ENCODE data around the gene LSAMP. TPM values are rescaled to one million over a fixed set of nuclear protein-coding genes. Genes with fewer than 3 reads are reported as not detected.

The LSAMP gene
- total and polyA plus RNA-seq, 2 donors (not counting 1 experiment from before 2014, with no cell fraction given), result not detected

DNA sequence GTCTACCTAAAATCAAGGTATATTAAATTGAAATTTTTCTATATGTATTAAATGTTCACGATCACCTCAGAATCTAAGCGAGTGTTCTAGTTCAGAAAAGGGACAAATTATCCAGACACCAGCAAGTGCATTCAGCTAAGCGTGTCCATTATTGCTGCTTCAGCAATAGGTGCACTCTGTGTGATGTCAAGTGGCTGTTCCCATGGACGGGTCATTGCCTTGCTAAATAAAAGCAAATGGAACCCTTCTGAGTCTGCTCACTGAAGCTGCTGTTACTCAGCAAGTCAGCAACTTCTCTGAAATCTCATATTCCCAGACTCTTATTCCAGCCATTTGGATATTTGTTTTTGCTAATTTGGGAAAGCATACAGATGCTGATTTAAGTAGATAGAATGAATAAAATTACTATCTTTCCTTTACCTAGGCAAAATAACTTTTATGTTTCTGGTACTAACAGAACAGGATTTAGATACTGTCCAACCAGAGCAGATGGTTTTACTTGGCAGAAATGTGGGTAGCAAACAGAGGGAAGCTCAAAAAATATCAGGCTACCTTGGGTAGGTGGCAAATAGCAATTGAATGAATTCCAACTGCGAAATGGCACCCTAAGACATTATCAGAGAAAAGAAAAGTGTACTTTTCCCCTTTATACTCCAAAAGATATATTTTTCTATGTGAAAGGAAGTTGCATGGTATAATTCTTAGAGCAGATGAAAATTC is 415.0 kb downstream of the LSAMP start:
- no peaks in the 10 kb centered on the region for H3K4me1 Mint-ChIP-seq
- no peak for ATAC-seq (ENCODE audit: low read depth)
- Histone ChIP-seq H3K79me2 (ENCODE audit: control insufficient read depth, insufficient read depth, low read length) (no peaks in the 10 kb centered on the region), H3K36me3 (replicated peaks in 1 of 2; ENCODE audit: control extremely low read depth in 1 of 2, control insufficient read depth in 1 of 2, extremely low read depth in 1 of 2, insufficient read depth in 2 of 2, low read length in 1 of 2) (no peaks in the 10 kb centered on the region), H3K9me3 (ENCODE audit: control extremely low read depth in 1 of 3, control insufficient read depth in 2 of 3, insufficient read depth in 1 of 3, low read length in 2 of 3) (no peaks in the 10 kb centered on the region), H3K4me3 (ENCODE audit: control extremely low read depth in 1 of 5, extremely low read depth in 1 of 5, insufficient read depth in 1 of 5, low read depth in 2 of 5, low read length in 4 of 5) (no peak overlapping the region), H3K9ac (ENCODE audit: low read length) (no peak overlapping the region), H3K27me3 (replicated peaks in 1 of 4; ENCODE audit: control extremely low read depth in 1 of 4, control insufficient read depth in 3 of 4, insufficient read depth in 4 of 4, low read length in 3 of 4) (no peaks in the 10 kb centered on the region), H4K20me1 (ENCODE audit: control insufficient read depth, insufficient read depth, low read length, poor library complexity, severe bottlenecking) (no peaks in the 10 kb centered on the region), H2AFZ (ENCODE audit: insufficient read depth, low read depth, low read length, poor library complexity, severe bottlenecking) (no peak overlapping the region), H3K4me1 (ENCODE audit: control insufficient read depth in 2 of 2, insufficient read depth in 2 of 2, low read length in 2 of 2) (no peaks in the 10 kb centered on the region), H3K27ac (ENCODE audit: low read length in 2 of 2) (no peak overlapping the region), H3K4me2 (replicated peaks; ENCODE audit: low read depth, low read length, poor library complexity, severe bottlenecking) (no peak overlapping the region)
- H3K27ac Mint-ChIP-seq, result no peak overlapping the region
- H3K27me3 Mint-ChIP-seq, result no peaks in the 10 kb centered on the region
- POLR2A ChIA-PET, result no interaction called here
- WGBS (ENCODE audit: insufficient coverage), result 96% methylated on average over 4 of the region's 5 CpGs
- no peak for TF ChIP-seq EZH2 (IDR thresholded peaks at IDR 0.05; ENCODE audit: borderline replicate concordance, insufficient read depth, low read depth, low read length, poor library complexity, severe bottlenecking)
- TF ChIP-seq, protein P1, sequence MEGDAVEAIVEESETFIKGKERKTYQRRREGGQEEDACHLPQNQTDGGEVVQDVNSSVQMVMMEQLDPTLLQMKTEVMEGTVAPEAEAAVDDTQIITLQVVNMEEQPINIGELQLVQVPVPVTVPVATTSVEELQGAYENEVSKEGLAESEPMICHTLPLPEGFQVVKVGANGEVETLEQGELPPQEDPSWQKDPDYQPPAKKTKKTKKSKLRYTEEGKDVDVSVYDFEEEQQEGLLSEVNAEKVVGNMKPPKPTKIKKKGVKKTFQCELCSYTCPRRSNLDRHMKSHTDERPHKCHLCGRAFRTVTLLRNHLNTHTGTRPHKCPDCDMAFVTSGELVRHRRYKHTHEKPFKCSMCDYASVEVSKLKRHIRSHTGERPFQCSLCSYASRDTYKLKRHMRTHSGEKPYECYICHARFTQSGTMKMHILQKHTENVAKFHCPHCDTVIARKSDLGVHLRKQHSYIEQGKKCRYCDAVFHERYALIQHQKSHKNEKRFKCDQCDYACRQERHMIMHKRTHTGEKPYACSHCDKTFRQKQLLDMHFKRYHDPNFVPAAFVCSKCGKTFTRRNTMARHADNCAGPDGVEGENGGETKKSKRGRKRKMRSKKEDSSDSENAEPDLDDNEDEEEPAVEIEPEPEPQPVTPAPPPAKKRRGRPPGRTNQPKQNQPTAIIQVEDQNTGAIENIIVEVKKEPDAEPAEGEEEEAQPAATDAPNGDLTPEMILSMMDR (IDR thresholded peaks at IDR 0.05), result no peak
- CTCF ChIA-PET, result no interaction called here
- no peak overlapping the region for H3K4me3 Mint-ChIP-seq
- H3K9me3 Mint-ChIP-seq (ENCODE audit: insufficient read depth), result no peaks in the 10 kb centered on the region
- intact Hi-C loops (cut with micrococcal nuclease), result no loop called here
- no peak for DNase-seq

DNA sequence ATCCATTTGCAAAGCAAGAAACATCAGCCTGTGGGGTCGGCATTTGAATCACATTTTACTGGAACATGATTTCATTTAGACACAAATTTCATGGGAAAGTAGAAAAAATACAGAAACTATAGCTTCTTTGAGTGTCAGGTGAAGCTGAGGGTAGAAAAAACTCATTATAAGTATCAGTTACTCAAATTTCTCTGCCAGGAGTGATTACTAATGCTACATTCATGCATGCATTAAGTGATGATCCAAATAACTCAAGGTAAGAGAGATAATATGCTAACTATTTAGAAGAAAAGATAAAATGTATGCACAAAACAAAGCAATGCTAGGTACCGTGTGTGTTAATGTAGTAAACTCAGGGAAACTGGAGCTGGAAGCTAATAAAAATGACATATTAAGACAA is 416.0 kb downstream of the LSAMP start:
- no peaks in the 10 kb centered on the region for H3K9me3 Mint-ChIP-seq (ENCODE audit: insufficient read depth)
- WGBS (ENCODE audit: insufficient coverage), result no CpG with 5 or more reads among the region's 2 CpGs
- TF ChIP-seq, protein P1 (IDR thresholded peaks at IDR 0.05), result no peak
- TF ChIP-seq EZH2 (IDR thresholded peaks at IDR 0.05; ENCODE audit: borderline replicate concordance, insufficient read depth, low read depth, low read length, poor library complexity, severe bottlenecking), result no peak

More for the DNA sequence above, 416.0 kb downstream of the LSAMP start:
- H3K9me3 ChIP-seq (ENCODE audit: control extremely low read depth in 1 of 3, control insufficient read depth in 2 of 3, insufficient read depth in 1 of 3, low read length in 2 of 3), result no peaks in the 10 kb centered on the region
- H3K27ac ChIP-seq (ENCODE audit: low read length in 2 of 2), result no peak overlapping the region
- Mint-ChIP-seq H3K4me1 (no peaks in the 10 kb centered on the region), H3K27me3 (no peaks in the 10 kb centered on the region), H3K27ac (no peak overlapping the region), H3K4me3 (no peak overlapping the region)
- H3K36me3 ChIP-seq (replicated peaks in 1 of 2; ENCODE audit: control extremely low read depth in 1 of 2, control insufficient read depth in 1 of 2, extremely low read depth in 1 of 2, insufficient read depth in 2 of 2, low read length in 1 of 2), result no peaks in the 10 kb centered on the region
- no peaks in the 10 kb centered on the region for H3K4me1 ChIP-seq (ENCODE audit: control insufficient read depth in 2 of 2, insufficient read depth in 2 of 2, low read length in 2 of 2)
- no peak overlapping the region for H3K9ac ChIP-seq (ENCODE audit: low read length)
- ChIA-PET CTCF (no interaction called here), POLR2A (no interaction called here)
- no peaks in the 10 kb centered on the region for H3K27me3 ChIP-seq (replicated peaks in 1 of 4; ENCODE audit: control extremely low read depth in 1 of 4, control insufficient read depth in 3 of 4, insufficient read depth in 4 of 4, low read length in 3 of 4)
- intact Hi-C loops (cut with micrococcal nuclease), result no loop called here
- H3K4me3 ChIP-seq (ENCODE audit: control extremely low read depth in 1 of 5, extremely low read depth in 1 of 5, insufficient read depth in 1 of 5, low read depth in 2 of 5, low read length in 4 of 5), result no peak overlapping the region
- H3K79me2 ChIP-seq (ENCODE audit: control insufficient read depth, insufficient read depth, low read length), result no peaks in the 10 kb centered on the region
- ATAC-seq (ENCODE audit: low read depth) (no peak), DNase-seq (no peak)
- H3K4me2 ChIP-seq (replicated peaks; ENCODE audit: low read depth, low read length, poor library complexity, severe bottlenecking), result no peak overlapping the region
- H2AFZ ChIP-seq (ENCODE audit: insufficient read depth, low read depth, low read length, poor library complexity, severe bottlenecking), result no peak overlapping the region
- no peaks in the 10 kb centered on the region for H4K20me1 ChIP-seq (ENCODE audit: control insufficient read depth, insufficient read depth, low read length, poor library complexity, severe bottlenecking)
